Measurements from ENCODE around the gene RET.

RET gene

DNA sequence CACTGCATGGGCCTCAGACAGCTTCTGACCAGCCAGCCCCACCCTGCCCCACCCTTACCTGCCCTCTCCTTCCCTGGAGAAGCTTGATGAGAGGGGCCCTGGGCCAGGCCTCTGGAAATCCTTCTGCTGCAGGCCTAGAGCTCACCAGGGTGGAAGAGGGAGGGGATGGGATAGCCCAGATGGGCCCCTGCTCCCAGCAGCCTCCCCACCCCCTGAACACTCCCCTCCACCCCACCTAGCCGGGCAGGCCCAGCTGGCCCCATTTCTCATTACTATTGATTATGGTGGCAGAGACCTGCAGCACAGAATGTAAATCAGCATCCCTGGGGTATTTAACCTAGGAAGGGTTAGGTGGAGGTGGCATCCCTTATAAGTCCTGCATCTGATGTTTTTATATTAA, 11.6 kb upstream of the RET start:
- no peaks in the 10 kb centered on the region for H3K27me3 ChIP-seq (ENCODE audit: low read length)
- no peaks in the 10 kb centered on the region for H3F3A ChIP-seq (ENCODE audit: insufficient read depth)
- no peak overlapping the region for H3K27ac ChIP-seq (ENCODE audit: low read depth, low read length)
- no peak overlapping the region for H3K9ac ChIP-seq (ENCODE audit: low read length)
- no peaks in the 10 kb centered on the region for H3K79me2 ChIP-seq (ENCODE audit: insufficient read depth, low read length)
- no peak for TF ChIP-seq CTCF (IDR thresholded peaks at IDR 0.05; ENCODE audit: insufficient read depth, low read length, poor library complexity, severe bottlenecking)
- no peak for TF ChIP-seq EZH2phosphoT487 (conservative IDR thresholded peaks at IDR 0.05; ENCODE audit: low read length)
- no peak overlapping the region for H2AFZ ChIP-seq (ENCODE audit: low read depth, low read length, severe bottlenecking)
- H3K9me2 ChIP-seq (replicated peaks; ENCODE audit: insufficient read depth, low read length), result no peaks in the 10 kb centered on the region
- H3K4me3 ChIP-seq (ENCODE audit: insufficient read depth, low read length, poor library complexity, severe bottlenecking), result no peak overlapping the region
- H3K9me3 ChIP-seq (ENCODE audit: insufficient read depth, low read length), result no peaks in the 10 kb centered on the region
- H3K36me3 ChIP-seq (ENCODE audit: low read length), result no peaks in the 10 kb centered on the region
- H4K20me1 ChIP-seq (ENCODE audit: low read depth, low read length), result no peaks in the 10 kb centered on the region
- no peak overlapping the region for H3K4me2 ChIP-seq (ENCODE audit: low read depth, low read length, poor library complexity, severe bottlenecking)

DNA sequence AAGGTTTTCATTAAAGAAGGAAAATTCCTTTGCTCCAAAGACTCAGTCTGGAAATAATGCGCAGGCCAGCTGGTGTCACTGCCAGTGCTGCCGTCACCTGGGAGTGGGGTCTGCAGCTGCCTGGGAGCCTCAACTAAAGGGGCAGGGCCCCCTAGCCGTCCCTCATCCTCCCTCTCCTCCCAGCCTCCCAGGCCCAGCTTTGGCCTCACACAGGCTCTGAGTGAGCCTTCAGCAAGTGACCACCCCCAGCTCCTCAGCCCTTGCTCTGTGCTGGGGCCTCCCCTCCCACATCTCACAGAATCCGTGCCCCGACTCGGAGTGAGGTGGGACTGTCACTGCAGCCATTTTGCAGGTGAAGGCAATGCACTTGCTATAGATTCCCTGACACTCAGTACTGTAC, 11.1 kb upstream of the RET start:
- Histone ChIP-seq H3K79me2 (ENCODE audit: insufficient read depth, low read length) (no peaks in the 10 kb centered on the region), H3K27ac (ENCODE audit: low read depth, low read length) (no peak overlapping the region), H3K9ac (ENCODE audit: low read length) (no peak overlapping the region), H3K9me2 (replicated peaks; ENCODE audit: insufficient read depth, low read length) (no peaks in the 10 kb centered on the region), H3K9me3 (ENCODE audit: insufficient read depth, low read length) (no peaks in the 10 kb centered on the region), H3F3A (ENCODE audit: insufficient read depth) (no peaks in the 10 kb centered on the region), H3K4me2 (ENCODE audit: low read depth, low read length, poor library complexity, severe bottlenecking) (no peak overlapping the region), H2AFZ (ENCODE audit: low read depth, low read length, severe bottlenecking) (no peak overlapping the region), H3K4me3 (ENCODE audit: insufficient read depth, low read length, poor library complexity, severe bottlenecking) (no peak overlapping the region), H4K20me1 (ENCODE audit: low read depth, low read length) (no peaks in the 10 kb centered on the region), H3K36me3 (ENCODE audit: low read length) (no peaks in the 10 kb centered on the region), H3K27me3 (ENCODE audit: low read length) (no peaks in the 10 kb centered on the region)
- no peak for TF ChIP-seq EZH2phosphoT487 (conservative IDR thresholded peaks at IDR 0.05; ENCODE audit: low read length)
- TF ChIP-seq CTCF (IDR thresholded peaks at IDR 0.05; ENCODE audit: insufficient read depth, low read length, poor library complexity, severe bottlenecking), result no peak

DNA sequence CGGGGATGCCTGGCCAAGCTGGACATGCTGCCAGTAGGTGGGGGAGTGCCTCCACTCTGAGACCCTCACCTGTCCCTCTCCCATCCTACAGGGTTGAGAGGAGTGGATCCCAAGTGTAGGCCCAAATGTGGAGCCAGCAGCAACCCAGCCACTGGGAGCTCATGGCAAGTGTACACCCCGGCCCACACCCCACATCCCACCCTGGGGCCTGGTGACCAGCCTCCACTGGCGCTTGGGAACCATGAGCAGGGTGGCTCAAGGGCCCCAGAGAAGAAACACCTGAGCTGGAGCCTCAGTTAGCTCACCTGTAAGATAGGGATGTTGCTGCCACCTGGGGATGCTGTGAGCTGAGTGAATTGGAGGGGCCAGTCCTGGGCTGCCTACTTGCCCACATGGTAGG, 10.4 kb upstream of the RET start:
- Histone ChIP-seq H3K79me2 (ENCODE audit: insufficient read depth, low read length) (no peaks in the 10 kb centered on the region), H3K36me3 (ENCODE audit: low read length) (no peaks in the 10 kb centered on the region), H3K27ac (ENCODE audit: low read depth, low read length) (no peak overlapping the region), H3K9me2 (replicated peaks; ENCODE audit: insufficient read depth, low read length) (no peaks in the 10 kb centered on the region), H3K27me3 (ENCODE audit: low read length) (no peaks in the 10 kb centered on the region), H3K9me3 (ENCODE audit: insufficient read depth, low read length) (no peaks in the 10 kb centered on the region), H4K20me1 (ENCODE audit: low read depth, low read length) (no peaks in the 10 kb centered on the region), H2AFZ (ENCODE audit: low read depth, low read length, severe bottlenecking) (no peak overlapping the region), H3K4me3 (ENCODE audit: insufficient read depth, low read length, poor library complexity, severe bottlenecking) (no peak overlapping the region), H3K4me2 (ENCODE audit: low read depth, low read length, poor library complexity, severe bottlenecking) (no peak overlapping the region), H3K9ac (ENCODE audit: low read length) (no peak overlapping the region), H3F3A (ENCODE audit: insufficient read depth) (no peaks in the 10 kb centered on the region)
- TF ChIP-seq CTCF (IDR thresholded peaks at IDR 0.05; ENCODE audit: insufficient read depth, low read length, poor library complexity, severe bottlenecking) (no peak), EZH2phosphoT487 (conservative IDR thresholded peaks at IDR 0.05; ENCODE audit: low read length) (no peak)

All from SU-DHL-6 (cell line).